ENCODE results near the gene C4orf54. TPM values are rescaled to one million over a fixed set of nuclear protein-coding genes. Genes with fewer than 3 reads are reported as not detected.

C4orf54 gene
- total and polyA plus RNA-seq, 2 of the 8 experiments (the other 6 are each of a cell fraction or from before 2014, with no cell fraction given) = not detected

DNA sequence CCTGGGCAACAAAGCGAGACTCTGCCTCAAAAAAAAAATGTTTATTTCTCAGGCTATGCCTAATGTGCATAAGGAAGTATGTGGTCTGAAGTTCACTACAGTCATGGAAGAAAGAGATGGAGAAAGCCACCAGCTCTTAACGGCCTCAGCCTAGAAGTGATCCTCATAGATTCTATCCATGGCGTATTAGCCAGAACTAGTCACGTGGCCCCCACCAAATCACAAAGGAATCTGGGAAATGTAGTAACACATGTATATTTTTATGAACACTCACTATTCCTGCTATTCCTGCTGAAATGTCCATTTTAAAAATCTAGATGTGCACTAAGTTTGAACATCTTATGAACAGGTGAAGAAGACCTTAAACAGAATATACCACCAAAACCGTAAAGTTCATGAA is 49.2 kb downstream of the C4orf54 start:
- H3K79me2 ChIP-seq (ENCODE audit: control insufficient read depth in 1 of 2, insufficient read depth in 2 of 2, low read length in 2 of 2) = no peaks in the 10 kb centered on the region
- no peaks in the 10 kb centered on the region for H3K9me3 ChIP-seq (ENCODE audit: insufficient read depth in 2 of 2, low read depth in 1 of 2, low read length in 1 of 2)
- no peaks in the 10 kb centered on the region for H3K27me3 ChIP-seq (replicated peaks in 1 of 4; ENCODE audit: control insufficient read depth in 3 of 4, extremely low read depth in 1 of 4, insufficient read depth in 3 of 4, low read length in 3 of 4)
- H3K27ac ChIP-seq (ENCODE audit: low read depth, low read length) = no peak overlapping the region
- no peak overlapping the region for H2BK15ac ChIP-seq (ENCODE audit: low read length)
- H2BK12ac ChIP-seq (ENCODE audit: low read depth, low read length) = no peak overlapping the region
- TF ChIP-seq RXRA (IDR thresholded peaks at IDR 0.05; ENCODE audit: insufficient read depth, low read depth, low read length) (no peak), TAF1 (IDR thresholded peaks at IDR 0.05; ENCODE audit: low read depth, low read length) (no peak), ASH2L (IDR thresholded peaks at IDR 0.05; ENCODE audit: low read length) (no peak), JUN (IDR thresholded peaks at IDR 0.05; ENCODE audit: low read depth, low read length) (no peak), TAF7 (optimal IDR thresholded peaks at IDR 0.05; ENCODE audit: borderline replicate concordance, low read depth, low read length) (no peak), HDAC6 (IDR thresholded peaks at IDR 0.05; ENCODE audit: low read depth, low read length) (no peak), RNF2 (IDR thresholded peaks at IDR 0.05; ENCODE audit: borderline replicate concordance, low read depth, low read length, missing control alignments, poor library complexity, severe bottlenecking) (no peak), KDM1A (IDR thresholded peaks at IDR 0.05; ENCODE audit: borderline replicate concordance, low read length) (no peak), SUZ12 (IDR thresholded peaks at IDR 0.05; ENCODE audit: low read length) (no peak)
- H3K56ac ChIP-seq (replicated peaks; ENCODE audit: insufficient read length, low read depth, low read length) = no peak overlapping the region
- H3K23me2 ChIP-seq (ENCODE audit: low read depth, low read length) = no peaks in the 10 kb centered on the region
- FAIRE-seq (no peak), DNase-seq (ENCODE audit: low read depth in 1 of 2, low spot score in 2 of 2) (no peak)
- 93% methylated on average over 5 of the region's 5 CpGs; no CpG with 5 or more reads in 1 of the 2 experiments for WGBS, 2 experiments (ENCODE audit: extremely low coverage in 1 of 2, insufficient coverage in 1 of 2, insufficient read length in 1 of 2, insufficient replicate concordance in 2 of 2, low coverage in 1 of 2, low lambda C conversion rate in 2 of 2, missing lambda C conversion rate in 1 of 2)
- H2AFZ ChIP-seq (ENCODE audit: low read length) = no peak overlapping the region
- no peaks in the 10 kb centered on the region for H4K20me1 ChIP-seq (replicated peaks in 1 of 2; ENCODE audit: control insufficient read depth in 1 of 2, insufficient read depth in 2 of 2, low read length in 2 of 2)
- no peak overlapping the region for H2BK20ac ChIP-seq (ENCODE audit: low read length)
- H4K5ac ChIP-seq (ENCODE audit: insufficient read length, low read depth, low read length) = no peak overlapping the region
- H2BK120ac ChIP-seq (replicated peaks; ENCODE audit: low read depth, low read length) = no peak overlapping the region
- H3K9ac ChIP-seq (replicated peaks in 1 of 4; ENCODE audit: extremely low read depth in 1 of 4, low read depth in 3 of 4, low read length in 3 of 4) = no peak overlapping the region
- H3K4me2 ChIP-seq (ENCODE audit: insufficient read depth in 1 of 2, low read depth in 2 of 2, low read length in 2 of 2) = no peak overlapping the region
- H3K23ac ChIP-seq (ENCODE audit: insufficient read length) = no peak overlapping the region
- H3K18ac ChIP-seq (ENCODE audit: extremely low read depth, low read length) = no peak overlapping the region
- no peak overlapping the region for H3K4ac ChIP-seq (replicated peaks; ENCODE audit: insufficient read length, low read depth, low read length)
- no peaks in the 10 kb centered on the region for H3K4me1 ChIP-seq (replicated peaks in 1 of 4; ENCODE audit: control insufficient read depth in 3 of 4, insufficient read depth in 4 of 4, low read length in 3 of 4)
- no peaks in the 10 kb centered on the region for H3K79me1 ChIP-seq (ENCODE audit: low read depth, low read length)
- ChIA-PET POLR2A (ENCODE audit: partially characterized antibody) (no interaction called here), CTCF (ENCODE audit: partially characterized antibody) (no interaction called here)
- H4K8ac ChIP-seq (ENCODE audit: extremely low read depth, insufficient read depth, low read length) = no peak overlapping the region
- no peak overlapping the region for H3K4me3 ChIP-seq (ENCODE audit: extremely low read depth in 1 of 4, insufficient read depth in 2 of 4, low read depth in 3 of 4, low read length in 4 of 4)
- H2AK5ac ChIP-seq (ENCODE audit: low read depth, low read length) = no peak overlapping the region
- H3K14ac ChIP-seq (ENCODE audit: insufficient read length) = no peak overlapping the region
- no peaks in the 10 kb centered on the region for H3K36me3 ChIP-seq (ENCODE audit: control insufficient read depth in 2 of 4, insufficient read depth in 4 of 4, low read length in 3 of 4)
- no peak overlapping the region for H2BK5ac ChIP-seq (ENCODE audit: low read depth, low read length)
- no peak overlapping the region for H4K91ac ChIP-seq (replicated peaks; ENCODE audit: insufficient read length, low read length)
